ENCODE measurements around the gene MYBPC3. TPM values are rescaled to one million over a fixed set of nuclear protein-coding genes. Genes with fewer than 3 reads are reported as not detected.

Gene MYBPC3
- total RNA-seq, 1 experiment from 2014 or later, result 0.07 TPM

DNA sequence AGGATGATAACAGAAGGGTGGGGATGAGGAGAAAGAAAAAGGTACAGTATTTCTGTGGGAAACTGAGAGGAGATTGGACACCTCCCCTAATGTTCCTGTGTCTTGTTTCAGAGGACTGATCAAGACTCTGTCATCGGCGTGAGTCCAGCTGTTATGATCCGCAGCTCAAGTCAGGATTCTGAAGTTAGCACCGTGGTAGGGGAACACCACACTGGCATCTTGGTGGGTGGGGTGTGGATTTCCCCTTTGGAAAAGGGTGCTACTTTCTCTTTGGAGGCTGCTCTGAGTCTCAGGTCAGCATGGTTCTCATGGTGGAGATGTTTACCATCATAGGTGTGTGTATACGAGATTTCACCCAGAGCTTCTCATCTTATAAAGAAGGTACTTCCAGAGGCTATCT lies 57.1 kb downstream of the MYBPC3 start:
- Mint-ChIP-seq H3K9me3 (no peaks in the 10 kb centered on the region), H3K36me3 (peaks cover 72% of the 10 kb centered on the region), H3K27ac (no peak overlapping the region), H3K27me3 (ENCODE audit: low read depth) (no peaks in the 10 kb centered on the region), H3K4me1 (no peaks in the 10 kb centered on the region), H3K4me3 (no peak overlapping the region)
- ChIA-PET CTCF (interaction anchor here (1.4 kb wide), 1 partner anchor 36 kb away, joined by 5 read pairs; no protein-coding TSS in a partner anchor), POLR2A (no interaction called here)
- no peak for TF ChIP-seq SMAD4 (CRISPR knock-in tag; IDR thresholded peaks at IDR 0.05)
- TF ChIP-seq, protein P1, sequence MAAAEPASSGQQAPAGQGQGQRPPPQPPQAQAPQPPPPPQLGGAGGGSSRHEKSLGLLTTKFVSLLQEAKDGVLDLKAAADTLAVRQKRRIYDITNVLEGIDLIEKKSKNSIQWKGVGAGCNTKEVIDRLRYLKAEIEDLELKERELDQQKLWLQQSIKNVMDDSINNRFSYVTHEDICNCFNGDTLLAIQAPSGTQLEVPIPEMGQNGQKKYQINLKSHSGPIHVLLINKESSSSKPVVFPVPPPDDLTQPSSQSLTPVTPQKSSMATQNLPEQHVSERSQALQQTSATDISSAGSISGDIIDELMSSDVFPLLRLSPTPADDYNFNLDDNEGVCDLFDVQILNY (CRISPR knock-in tag; IDR thresholded peaks at IDR 0.05), result no peak
- no peak for TF ChIP-seq CBFB (CRISPR knock-in tag; IDR thresholded peaks at IDR 0.05; ENCODE audit: low read depth)
- TF ChIP-seq, protein P2, sequence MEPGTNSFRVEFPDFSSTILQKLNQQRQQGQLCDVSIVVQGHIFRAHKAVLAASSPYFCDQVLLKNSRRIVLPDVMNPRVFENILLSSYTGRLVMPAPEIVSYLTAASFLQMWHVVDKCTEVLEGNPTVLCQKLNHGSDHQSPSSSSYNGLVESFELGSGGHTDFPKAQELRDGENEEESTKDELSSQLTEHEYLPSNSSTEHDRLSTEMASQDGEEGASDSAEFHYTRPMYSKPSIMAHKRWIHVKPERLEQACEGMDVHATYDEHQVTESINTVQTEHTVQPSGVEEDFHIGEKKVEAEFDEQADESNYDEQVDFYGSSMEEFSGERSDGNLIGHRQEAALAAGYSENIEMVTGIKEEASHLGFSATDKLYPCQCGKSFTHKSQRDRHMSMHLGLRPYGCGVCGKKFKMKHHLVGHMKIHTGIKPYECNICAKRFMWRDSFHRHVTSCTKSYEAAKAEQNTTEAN (CRISPR knock-in tag; IDR thresholded peaks at IDR 0.05), result no peak
- ATAC-seq (no peak), DNase-seq (ENCODE audit: low spot score) (no peak)

DNA sequence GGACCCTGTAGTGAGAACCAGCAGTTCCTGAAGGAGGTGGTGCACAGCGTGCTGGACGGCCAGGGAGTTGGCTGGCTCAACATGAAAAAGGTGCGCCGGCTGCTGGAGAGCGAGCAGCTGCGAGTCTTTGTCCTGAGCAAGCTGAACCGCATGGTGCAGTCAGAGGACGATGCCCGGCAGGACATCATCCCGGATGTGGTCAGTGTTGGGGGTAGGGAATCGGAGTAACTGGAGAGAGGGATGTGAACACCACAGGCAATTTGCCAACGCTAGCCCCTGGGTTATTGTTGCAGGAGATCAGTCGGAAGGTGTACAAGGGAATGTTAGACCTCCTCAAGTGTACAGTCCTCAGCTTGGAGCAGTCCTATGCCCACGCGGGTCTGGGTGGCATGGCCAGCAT lies 62.6 kb downstream of the MYBPC3 start:
- Mint-ChIP-seq H3K27ac (no peak overlapping the region), H3K4me1 (no peaks in the 10 kb centered on the region), H3K36me3 (peaks cover 72% of the 10 kb centered on the region), H3K9me3 (no peaks in the 10 kb centered on the region), H3K4me3 (no peak overlapping the region), H3K27me3 (ENCODE audit: low read depth) (no peaks in the 10 kb centered on the region)
- CTCF ChIA-PET, result no interaction called here
- POLR2A ChIA-PET, result no interaction called here
- ATAC-seq (no peak), DNase-seq (ENCODE audit: low spot score) (no peak)
- TF ChIP-seq, protein P3, sequence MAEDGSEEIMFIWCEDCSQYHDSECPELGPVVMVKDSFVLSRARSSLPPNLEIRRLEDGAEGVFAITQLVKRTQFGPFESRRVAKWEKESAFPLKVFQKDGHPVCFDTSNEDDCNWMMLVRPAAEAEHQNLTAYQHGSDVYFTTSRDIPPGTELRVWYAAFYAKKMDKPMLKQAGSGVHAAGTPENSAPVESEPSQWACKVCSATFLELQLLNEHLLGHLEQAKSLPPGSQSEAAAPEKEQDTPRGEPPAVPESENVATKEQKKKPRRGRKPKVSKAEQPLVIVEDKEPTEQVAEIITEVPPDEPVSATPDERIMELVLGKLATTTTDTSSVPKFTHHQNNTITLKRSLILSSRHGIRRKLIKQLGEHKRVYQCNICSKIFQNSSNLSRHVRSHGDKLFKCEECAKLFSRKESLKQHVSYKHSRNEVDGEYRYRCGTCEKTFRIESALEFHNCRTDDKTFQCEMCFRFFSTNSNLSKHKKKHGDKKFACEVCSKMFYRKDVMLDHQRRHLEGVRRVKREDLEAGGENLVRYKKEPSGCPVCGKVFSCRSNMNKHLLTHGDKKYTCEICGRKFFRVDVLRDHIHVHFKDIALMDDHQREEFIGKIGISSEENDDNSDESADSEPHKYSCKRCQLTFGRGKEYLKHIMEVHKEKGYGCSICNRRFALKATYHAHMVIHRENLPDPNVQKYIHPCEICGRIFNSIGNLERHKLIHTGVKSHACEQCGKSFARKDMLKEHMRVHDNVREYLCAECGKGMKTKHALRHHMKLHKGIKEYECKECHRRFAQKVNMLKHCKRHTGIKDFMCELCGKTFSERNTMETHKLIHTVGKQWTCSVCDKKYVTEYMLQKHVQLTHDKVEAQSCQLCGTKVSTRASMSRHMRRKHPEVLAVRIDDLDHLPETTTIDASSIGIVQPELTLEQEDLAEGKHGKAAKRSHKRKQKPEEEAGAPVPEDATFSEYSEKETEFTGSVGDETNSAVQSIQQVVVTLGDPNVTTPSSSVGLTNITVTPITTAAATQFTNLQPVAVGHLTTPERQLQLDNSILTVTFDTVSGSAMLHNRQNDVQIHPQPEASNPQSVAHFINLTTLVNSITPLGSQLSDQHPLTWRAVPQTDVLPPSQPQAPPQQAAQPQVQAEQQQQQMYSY (CRISPR knock-in tag; IDR thresholded peaks at IDR 0.05), result no peak
- TF ChIP-seq TCF7 (CRISPR knock-in tag; IDR thresholded peaks at IDR 0.05; ENCODE audit: low read depth) (no peak), RELA (CRISPR knock-in tag; IDR thresholded peaks at IDR 0.05; ENCODE audit: borderline replicate concordance) (no peak), RORB (CRISPR knock-in tag; IDR thresholded peaks at IDR 0.05) (no peak), ZNF219 (CRISPR knock-in tag; IDR thresholded peaks at IDR 0.05; ENCODE audit: borderline replicate concordance) (no peak), HMGA2 (CRISPR knock-in tag; IDR thresholded peaks at IDR 0.05) (no peak), ZBTB21 (CRISPR knock-in tag; IDR thresholded peaks at IDR 0.05; ENCODE audit: borderline replicate concordance) (no peak)
- TF ChIP-seq, protein P4, sequence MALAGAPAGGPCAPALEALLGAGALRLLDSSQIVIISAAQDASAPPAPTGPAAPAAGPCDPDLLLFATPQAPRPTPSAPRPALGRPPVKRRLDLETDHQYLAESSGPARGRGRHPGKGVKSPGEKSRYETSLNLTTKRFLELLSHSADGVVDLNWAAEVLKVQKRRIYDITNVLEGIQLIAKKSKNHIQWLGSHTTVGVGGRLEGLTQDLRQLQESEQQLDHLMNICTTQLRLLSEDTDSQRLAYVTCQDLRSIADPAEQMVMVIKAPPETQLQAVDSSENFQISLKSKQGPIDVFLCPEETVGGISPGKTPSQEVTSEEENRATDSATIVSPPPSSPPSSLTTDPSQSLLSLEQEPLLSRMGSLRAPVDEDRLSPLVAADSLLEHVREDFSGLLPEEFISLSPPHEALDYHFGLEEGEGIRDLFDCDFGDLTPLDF (CRISPR knock-in tag; IDR thresholded peaks at IDR 0.05), result no peak
- TF ChIP-seq, protein P5, sequence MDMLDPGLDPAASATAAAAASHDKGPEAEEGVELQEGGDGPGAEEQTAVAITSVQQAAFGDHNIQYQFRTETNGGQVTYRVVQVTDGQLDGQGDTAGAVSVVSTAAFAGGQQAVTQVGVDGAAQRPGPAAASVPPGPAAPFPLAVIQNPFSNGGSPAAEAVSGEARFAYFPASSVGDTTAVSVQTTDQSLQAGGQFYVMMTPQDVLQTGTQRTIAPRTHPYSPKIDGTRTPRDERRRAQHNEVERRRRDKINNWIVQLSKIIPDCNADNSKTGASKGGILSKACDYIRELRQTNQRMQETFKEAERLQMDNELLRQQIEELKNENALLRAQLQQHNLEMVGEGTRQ (CRISPR knock-in tag; IDR thresholded peaks at IDR 0.05), result no peak
- TF ChIP-seq, protein P6, sequence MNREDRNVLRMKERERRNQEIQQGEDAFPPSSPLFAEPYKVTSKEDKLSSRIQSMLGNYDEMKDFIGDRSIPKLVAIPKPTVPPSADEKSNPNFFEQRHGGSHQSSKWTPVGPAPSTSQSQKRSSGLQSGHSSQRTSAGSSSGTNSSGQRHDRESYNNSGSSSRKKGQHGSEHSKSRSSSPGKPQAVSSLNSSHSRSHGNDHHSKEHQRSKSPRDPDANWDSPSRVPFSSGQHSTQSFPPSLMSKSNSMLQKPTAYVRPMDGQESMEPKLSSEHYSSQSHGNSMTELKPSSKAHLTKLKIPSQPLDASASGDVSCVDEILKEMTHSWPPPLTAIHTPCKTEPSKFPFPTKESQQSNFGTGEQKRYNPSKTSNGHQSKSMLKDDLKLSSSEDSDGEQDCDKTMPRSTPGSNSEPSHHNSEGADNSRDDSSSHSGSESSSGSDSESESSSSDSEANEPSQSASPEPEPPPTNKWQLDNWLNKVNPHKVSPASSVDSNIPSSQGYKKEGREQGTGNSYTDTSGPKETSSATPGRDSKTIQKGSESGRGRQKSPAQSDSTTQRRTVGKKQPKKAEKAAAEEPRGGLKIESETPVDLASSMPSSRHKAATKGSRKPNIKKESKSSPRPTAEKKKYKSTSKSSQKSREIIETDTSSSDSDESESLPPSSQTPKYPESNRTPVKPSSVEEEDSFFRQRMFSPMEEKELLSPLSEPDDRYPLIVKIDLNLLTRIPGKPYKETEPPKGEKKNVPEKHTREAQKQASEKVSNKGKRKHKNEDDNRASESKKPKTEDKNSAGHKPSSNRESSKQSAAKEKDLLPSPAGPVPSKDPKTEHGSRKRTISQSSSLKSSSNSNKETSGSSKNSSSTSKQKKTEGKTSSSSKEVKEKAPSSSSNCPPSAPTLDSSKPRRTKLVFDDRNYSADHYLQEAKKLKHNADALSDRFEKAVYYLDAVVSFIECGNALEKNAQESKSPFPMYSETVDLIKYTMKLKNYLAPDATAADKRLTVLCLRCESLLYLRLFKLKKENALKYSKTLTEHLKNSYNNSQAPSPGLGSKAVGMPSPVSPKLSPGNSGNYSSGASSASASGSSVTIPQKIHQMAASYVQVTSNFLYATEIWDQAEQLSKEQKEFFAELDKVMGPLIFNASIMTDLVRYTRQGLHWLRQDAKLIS (CRISPR knock-in tag; IDR thresholded peaks at IDR 0.05; ENCODE audit: borderline replicate concordance), result no peak
- TF ChIP-seq, protein P7, sequence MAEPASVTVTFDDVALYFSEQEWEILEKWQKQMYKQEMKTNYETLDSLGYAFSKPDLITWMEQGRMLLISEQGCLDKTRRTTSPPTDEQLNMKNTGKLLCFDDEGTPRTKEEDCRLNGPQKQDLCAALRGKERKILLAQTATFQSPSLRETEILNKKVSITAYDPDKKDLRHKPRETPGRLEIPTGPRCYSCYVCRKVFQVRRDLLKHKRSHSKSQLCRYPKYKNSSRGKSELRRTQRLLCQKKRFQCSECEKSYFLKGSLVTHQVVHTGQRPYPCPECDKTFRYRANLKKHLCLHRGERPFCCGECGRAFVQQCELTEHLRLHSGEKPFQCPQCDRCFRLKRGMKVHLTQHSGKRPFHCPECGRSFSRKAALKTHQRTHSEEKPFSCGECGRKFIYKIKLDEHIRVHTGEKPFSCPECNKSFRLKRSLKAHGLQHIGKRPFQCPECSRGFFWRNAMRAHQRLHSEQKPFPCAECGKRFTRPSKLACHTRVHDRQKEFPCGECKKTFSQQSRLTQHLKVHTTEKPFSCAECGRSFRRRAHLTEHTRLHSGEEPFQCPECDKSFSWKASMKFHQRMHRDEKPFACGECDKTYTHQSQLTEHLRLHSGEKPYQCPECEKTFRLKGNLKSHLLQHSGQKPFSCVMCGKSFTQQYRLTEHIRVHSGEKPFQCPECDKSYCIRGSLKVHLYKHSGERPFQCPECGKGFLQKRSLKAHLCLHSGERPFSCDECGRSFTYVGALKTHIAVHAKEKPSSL (CRISPR knock-in tag; conservative IDR thresholded peaks at IDR 0.05), result no peak
- TF ChIP-seq, protein P8, sequence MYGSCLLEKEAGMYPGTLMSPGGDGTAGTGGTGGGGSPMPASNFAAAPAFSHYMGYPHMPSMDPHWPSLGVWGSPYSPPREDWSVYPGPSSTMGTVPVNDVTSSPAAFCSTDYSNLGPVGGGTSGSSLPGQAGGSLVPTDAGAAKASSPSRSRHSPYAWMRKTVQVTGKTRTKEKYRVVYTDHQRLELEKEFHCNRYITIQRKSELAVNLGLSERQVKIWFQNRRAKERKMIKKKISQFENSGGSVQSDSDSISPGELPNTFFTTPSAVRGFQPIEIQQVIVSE (CRISPR knock-in tag; IDR thresholded peaks at IDR 0.05; ENCODE audit: borderline replicate concordance), result no peak
- TF ChIP-seq, protein P9, sequence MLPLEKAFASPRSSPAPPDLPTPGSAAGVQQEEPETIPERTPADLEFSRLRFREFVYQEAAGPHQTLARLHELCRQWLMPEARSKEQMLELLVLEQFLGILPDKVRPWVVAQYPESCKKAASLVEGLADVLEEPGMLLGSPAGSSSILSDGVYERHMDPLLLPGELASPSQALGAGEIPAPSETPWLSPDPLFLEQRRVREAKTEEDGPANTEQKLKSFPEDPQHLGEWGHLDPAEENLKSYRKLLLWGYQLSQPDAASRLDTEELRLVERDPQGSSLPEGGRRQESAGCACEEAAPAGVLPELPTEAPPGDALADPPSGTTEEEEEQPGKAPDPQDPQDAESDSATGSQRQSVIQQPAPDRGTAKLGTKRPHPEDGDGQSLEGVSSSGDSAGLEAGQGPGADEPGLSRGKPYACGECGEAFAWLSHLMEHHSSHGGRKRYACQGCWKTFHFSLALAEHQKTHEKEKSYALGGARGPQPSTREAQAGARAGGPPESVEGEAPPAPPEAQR (CRISPR knock-in tag; IDR thresholded peaks at IDR 0.05), result no peak

All from WTC11 (cell line).